GM23248 (cell line): ENCODE results near the gene DGKI.

ENCODE experiments used
- EZH2 ChIP-seq: fragments of 200-600 bp; sonication (generic); IDR thresholded peaks from 2 replicates; pipeline ENCODE4 v1.6.1; 2018; ENCODE audit warnings: antibody characterized with exemption, mild to moderate bottlenecking; ENCODE audit not compliant: insufficient read depth, poor library complexity, severe bottlenecking
- EZH2phosphoT487 ChIP-seq: fragments of 200-600 bp; sonication (generic); IDR thresholded peaks from 2 replicates; pipeline ENCODE4 v1.6.1; 2018; ENCODE audit warnings: antibody characterized with exemption, moderate library complexity, mild to moderate bottlenecking, low read depth; ENCODE audit not compliant: insufficient read depth

DNA sequence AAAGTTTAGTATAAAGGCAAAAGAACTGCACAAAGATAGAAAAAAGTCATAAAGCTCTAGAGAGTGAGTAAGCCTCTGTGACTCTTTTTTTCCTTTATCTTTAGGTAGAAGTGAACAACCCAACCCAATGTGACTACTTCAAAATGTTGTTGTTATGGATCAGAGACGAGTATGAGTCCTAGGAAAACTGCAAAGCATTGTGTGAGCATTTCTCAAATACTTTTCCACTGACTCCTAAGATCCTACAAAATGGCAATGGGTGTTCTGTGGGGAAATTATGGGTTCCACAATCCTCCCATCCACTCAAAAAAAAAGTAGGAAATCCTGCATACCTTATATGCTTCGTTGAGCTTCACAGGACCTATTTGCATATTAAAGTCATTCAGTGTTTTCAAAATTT is 177.1 kb downstream of the DGKI start:
- TF ChIP-seq EZH2 (no peak), EZH2phosphoT487 (no peak)
